ENCODE data around the gene HOXD13.

DNA sequence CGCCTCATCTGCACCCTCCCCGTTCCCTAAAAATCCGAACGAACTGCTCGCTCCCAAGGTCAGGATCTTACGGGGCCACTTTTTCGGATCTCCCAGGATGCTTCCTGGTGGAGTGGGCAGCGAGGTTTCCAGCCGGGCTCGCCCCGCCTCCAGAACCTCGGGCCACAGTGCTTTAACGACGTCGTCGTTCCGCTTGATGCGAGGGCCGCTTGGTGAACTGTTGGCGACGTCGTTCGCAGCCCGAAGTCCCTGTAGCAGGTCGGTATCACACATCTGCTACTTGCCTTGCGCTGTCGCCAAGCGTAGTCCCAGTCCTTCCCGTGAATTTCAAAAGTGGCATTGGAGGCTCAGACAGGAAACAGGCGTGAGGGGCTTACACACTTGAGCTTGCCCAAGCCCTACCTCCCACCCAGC is 24.1 kb upstream of the HOXD13 start:
- TF ChIP-seq POLR2AphosphoS5 (IDR thresholded peaks at IDR 0.05; ENCODE audit: low read depth, low read length) (no peak), TAF1 (IDR thresholded peaks at IDR 0.05; ENCODE audit: borderline replicate concordance, low read depth, low read length) (no peak), POLR2A (IDR thresholded peaks at IDR 0.05; ENCODE audit: low read depth, low read length) (no peak)

Measured in GM12892 (cell line).